D721Med (cell line): ENCODE data around the gene FBXO47.
"Not testable (repeated sequence)": the region's sequence is repeated elsewhere in the genome, so short reads cannot be mapped to it uniquely, and the experiment has no call there.

Source experiments
- DNase-seq: peaks from one replicate; pipeline ENCODE4 v3.0.0; 2011; ENCODE audit warnings: low spot score; ENCODE audit not compliant: insufficient read length
- FAIRE-seq: peaks from 2 replicates; lab custom pipeline; 2011; peaks lifted over from hg19 to GRCh38; lab: Jason Lieb, UNC
- TF ChIP-seq, protein P1 (sequence below): IDR thresholded peaks from 2 replicates; pipeline ENCODE4 v1.5.1; 2012; ENCODE audit warnings: mild to moderate bottlenecking, control low read depth; ENCODE audit not compliant: insufficient read depth; ENCODE audit errors: missing control alignments

The FBXO47 gene

DNA sequence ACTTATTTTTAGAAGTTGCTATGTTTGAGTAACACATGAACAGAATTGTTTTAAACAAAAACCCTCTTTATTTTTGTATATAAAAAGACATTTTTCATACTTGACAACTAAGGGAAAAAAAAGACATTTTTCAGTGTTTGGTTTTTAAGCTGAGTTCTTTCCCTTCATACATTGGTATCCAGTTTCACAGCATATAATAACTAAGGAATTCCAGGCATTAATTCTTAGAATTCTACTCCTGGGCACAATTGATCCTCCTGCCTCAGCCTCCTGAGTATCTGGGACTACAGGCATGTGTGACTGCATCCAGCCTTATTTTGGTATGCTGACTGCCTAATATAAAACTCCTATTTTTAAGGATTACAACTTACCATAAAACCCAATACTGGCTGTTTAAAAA lies 8.4 kb downstream of the FBXO47 start:
- no peak for FAIRE-seq
- TF ChIP-seq, protein P1, sequence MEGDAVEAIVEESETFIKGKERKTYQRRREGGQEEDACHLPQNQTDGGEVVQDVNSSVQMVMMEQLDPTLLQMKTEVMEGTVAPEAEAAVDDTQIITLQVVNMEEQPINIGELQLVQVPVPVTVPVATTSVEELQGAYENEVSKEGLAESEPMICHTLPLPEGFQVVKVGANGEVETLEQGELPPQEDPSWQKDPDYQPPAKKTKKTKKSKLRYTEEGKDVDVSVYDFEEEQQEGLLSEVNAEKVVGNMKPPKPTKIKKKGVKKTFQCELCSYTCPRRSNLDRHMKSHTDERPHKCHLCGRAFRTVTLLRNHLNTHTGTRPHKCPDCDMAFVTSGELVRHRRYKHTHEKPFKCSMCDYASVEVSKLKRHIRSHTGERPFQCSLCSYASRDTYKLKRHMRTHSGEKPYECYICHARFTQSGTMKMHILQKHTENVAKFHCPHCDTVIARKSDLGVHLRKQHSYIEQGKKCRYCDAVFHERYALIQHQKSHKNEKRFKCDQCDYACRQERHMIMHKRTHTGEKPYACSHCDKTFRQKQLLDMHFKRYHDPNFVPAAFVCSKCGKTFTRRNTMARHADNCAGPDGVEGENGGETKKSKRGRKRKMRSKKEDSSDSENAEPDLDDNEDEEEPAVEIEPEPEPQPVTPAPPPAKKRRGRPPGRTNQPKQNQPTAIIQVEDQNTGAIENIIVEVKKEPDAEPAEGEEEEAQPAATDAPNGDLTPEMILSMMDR, result no peak
- no peak for DNase-seq

DNA sequence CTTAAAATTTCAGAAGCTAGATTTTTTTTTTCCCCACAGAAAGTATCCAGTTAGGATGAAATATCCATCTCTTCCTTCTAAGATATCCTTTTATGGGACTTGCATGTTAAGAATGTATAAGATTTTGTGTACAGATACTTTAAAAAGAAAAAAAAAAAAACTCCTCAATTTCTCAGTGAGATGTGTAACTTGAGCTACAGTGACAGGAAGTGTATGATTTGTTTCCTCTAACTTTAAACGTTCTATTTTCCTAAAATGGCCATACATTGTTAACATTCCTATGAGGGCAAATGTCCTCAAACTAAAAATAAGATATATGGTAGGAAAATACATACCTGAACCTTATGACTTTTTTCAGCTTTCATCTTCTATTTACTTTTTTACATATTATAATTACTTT lies 8.9 kb downstream of the FBXO47 start:
- DNase-seq (no peak), FAIRE-seq (no peak)
- TF ChIP-seq, protein P1, result no peak

DNA sequence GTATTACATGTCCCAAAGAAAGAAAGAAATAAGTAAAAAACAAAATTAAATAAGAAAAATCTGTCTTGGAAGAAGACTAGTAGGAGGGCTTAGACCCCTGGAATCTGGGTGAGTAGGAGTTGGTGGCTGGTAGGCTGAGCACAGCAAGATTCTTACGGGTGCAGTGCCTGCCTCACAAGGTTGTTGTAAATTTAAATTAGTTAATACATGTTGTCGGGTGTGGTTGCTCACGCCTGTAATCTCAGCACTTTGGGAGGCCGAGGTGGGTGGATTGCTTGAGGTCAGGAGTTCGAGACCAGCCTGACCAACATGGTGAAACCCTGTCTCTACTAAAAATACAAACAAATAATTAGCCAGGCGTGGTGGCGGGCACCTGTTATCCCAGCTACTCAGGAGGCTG lies 13.4 kb downstream of the FBXO47 start:
- not testable (repeated sequence) for DNase-seq, FAIRE-seq

DNA sequence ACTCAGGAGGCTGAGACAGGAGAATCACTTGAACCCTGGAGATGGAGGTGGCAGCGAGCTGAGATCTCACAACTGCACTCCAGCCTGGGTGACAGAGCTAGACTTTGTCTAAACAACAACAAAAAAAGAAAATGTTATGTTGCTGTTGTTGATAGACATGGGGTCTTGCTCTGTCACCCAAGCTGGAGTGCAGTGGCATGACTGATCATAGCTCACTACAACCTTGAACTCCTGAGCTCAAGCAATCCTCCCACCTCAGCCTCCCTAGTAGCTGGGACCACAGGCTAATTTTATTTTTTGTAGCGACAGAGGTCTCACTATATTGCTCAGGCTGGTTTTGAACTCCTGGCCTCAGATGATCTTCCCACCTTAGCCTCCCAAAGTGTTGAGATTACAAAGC lies 20.0 kb downstream of the FBXO47 start:
- TF ChIP-seq, protein P1, result no peak
- FAIRE-seq (no peak), DNase-seq (no peak)

DNA sequence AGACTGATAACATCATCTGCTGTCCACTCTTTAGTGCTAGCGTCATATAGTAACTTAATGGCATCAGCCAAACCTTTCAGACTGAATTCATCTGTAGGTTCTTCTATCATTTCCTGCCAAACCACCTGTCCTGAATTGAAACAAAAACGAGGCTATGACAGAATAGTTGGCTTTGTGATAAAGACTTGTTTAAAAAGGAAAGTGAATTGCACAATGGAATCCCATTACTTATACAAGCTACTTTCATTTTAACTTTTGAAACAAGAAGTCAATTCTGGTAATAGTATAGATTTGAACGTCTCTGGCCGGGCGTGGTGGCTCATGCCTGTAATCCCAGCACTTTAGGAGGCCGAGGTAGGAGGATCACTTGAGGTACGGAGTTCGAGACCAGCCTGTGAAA lies 23.6 kb downstream of the FBXO47 start:
- FAIRE-seq (no peak), DNase-seq (no peak)
- TF ChIP-seq, protein P1, result no peak

DNA sequence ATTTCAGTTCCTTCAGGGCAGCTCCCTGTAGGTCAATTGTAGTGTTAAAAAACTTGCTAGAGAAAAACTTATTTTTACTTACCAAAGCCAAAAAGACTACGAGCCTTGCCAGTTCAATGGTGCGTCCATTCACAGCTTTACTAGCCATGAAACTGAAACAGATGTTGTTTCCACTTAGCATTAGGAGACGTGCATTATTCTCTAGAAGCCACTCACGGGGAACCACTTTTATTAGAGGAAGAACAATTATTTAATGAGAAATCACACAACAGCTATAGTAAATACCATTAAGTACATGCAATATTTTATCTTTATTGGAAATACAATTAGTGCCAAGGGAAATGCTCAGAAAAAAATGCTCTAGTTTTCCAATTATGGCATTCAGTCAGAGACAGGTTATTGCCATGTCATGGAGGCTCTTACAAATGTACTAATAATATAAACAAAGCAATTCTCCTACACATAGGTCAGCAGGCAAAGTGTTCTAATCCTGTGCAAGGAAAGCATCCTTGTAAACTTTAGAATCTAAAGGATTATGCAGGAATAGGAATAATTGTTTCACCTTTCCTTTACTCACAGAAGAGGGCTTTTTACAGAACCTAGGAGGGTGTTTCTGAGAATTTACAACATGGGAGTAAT lies 24.4 kb downstream of the FBXO47 start:
- TF ChIP-seq, protein P1, result no peak
- FAIRE-seq (no peak), DNase-seq (no peak)

DNA sequence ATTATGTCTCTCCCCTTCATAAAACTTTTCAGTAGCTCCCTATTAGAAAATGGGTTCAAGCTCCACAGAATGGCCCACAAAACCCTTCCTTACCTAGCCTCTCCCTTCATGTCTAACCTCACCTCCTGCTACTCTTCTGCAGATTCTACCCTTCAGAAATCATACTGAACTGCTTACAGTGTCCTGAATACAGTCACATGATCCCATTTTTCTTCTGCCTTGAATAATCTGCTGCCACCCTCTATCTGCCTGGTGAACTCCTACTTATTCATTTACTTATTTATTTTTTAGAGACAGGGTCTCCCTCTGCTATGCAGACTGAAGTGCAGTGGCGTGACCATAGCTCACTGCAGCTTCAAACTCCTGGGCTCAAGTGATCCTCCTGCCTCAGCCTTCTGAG lies 26.8 kb downstream of the FBXO47 start:
- TF ChIP-seq, protein P1, result no peak
- DNase-seq, result no peak
- no peak for FAIRE-seq

DNA sequence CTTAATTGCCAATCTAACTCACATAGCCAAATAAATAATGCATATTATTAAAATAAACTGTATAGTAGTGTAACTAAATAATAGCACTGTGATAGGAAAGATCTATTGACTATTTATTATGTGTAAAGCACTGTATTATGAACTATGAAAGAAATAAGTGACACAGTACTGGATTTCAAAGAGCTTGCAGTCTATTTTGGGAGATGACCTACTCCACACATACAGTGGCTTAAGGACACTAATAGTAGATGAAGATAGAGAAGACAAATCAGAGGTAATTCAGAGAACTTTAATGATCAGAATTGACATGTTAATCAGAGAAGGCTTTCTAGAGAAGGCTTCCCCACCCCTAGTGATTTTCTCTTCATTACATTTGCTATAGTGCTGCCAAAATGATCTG lies 27.2 kb downstream of the FBXO47 start:
- TF ChIP-seq, protein P1, result no peak
- DNase-seq, result no peak
- FAIRE-seq, result no peak

DNA sequence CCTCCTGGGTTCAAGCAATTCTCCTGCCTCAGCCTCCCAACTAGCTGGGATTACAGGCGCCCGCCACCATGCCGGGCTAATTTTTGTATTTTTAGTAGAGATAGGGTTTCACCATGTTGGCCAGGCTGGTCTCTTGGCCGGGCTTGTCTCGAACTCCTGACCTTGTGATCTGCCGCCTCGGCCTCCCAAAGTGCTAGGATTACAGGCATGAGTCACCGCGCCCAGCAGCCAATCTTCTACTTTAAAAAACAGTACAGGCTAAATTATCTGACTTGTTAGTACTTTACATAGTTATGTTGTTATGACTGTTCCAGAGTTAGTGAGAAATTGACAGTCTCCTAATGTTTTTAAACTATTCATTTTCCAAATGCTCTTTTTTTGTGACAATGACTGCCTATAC lies 33.2 kb downstream of the FBXO47 start:
- DNase-seq, FAIRE-seq: not testable (repeated sequence)

DNA sequence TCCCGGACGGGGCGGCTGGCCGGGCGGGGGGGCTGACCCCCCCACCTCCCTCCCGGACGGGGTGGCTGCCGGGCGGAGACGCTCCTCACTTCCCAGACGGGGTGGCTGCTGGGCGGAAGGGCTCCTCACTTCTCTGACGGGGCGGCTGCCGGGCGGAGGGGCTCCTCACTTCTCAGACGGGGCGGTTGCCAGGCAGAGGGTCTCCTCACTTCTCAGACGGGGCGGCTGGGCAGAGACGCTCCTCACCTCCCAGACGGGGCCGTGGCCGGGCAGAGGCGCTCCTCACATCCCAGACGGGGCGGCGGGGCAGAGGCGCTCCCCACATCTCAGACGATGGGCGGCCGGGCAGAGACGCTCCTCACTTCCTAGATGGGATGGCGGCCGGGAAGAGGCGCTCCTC lies 36.4 kb downstream of the FBXO47 start:
- not testable (repeated sequence) for DNase-seq, FAIRE-seq
